22Rv1 (cell line): Measurements from ENCODE around the gene CNTNAP4.

Experiments used
- ZFX ChIP-seq: fragments of 450-650 bp; IDR thresholded peaks from 2 replicates; pipeline ENCODE4 v1.6.1; 2017; ENCODE audit warnings: antibody characterized with exemption, borderline replicate concordance
- TF ChIP-seq, protein P1 (sequence below): fragments of 450-650 bp; IDR thresholded peaks from 2 replicates; pipeline ENCODE4 v1.5.1; 2017; ENCODE audit warnings: mild to moderate bottlenecking

DNA sequence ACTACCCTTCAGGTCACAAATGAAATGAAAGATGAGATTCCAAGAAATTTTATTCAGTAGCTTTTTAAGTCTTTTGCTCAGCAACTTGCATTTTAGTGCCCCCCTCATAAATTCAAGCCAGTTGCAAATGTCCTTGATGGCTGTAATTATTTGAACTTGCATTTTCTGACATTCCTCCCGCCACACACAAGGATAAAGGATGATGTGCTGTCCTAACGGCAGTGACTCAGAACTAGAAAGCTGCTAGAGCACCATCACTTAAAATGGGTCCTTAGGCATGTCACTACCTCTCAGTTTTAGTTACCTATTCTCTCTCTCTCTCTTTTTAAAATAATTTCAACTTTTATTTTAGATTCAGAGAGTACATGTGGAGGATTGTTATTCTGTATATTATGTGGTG lies 306.7 kb downstream of the CNTNAP4 start:
- TF ChIP-seq, protein P1, sequence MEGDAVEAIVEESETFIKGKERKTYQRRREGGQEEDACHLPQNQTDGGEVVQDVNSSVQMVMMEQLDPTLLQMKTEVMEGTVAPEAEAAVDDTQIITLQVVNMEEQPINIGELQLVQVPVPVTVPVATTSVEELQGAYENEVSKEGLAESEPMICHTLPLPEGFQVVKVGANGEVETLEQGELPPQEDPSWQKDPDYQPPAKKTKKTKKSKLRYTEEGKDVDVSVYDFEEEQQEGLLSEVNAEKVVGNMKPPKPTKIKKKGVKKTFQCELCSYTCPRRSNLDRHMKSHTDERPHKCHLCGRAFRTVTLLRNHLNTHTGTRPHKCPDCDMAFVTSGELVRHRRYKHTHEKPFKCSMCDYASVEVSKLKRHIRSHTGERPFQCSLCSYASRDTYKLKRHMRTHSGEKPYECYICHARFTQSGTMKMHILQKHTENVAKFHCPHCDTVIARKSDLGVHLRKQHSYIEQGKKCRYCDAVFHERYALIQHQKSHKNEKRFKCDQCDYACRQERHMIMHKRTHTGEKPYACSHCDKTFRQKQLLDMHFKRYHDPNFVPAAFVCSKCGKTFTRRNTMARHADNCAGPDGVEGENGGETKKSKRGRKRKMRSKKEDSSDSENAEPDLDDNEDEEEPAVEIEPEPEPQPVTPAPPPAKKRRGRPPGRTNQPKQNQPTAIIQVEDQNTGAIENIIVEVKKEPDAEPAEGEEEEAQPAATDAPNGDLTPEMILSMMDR: no peak
- no peak for TF ChIP-seq ZFX
